Motor neuron (in vitro differentiated cells): Measurements from ENCODE around the gene GAP43. TPM values are rescaled to one million over a fixed set of nuclear protein-coding genes. Genes with fewer than 3 reads are reported as not detected.

ENCODE experiments used
- ATAC-seq, 8 experiments: fragments of 200-7000 bp; cut with Tn5 transposase; replicated peaks in 6 of 8; 2 replicates each; pipeline ENCODE4 v1.8.0; 2021; ENCODE audit warnings: mild to moderate bottlenecking in 8 of 8, moderate library complexity in 8 of 8
- H3K27ac ChIP-seq, 2 donors: fragments of 250-450 bp; sonication (Bioruptor Pico); 2 replicates each; pipeline ENCODE4 v1.9.0; 2021; ENCODE audit warnings: antibody characterized with exemption in 2 of 2, mild to moderate bottlenecking in 2 of 2, moderate library complexity in 1 of 2
- H3K4me1 ChIP-seq, 2 donors: fragments of 250-450 bp; sonication (Bioruptor Pico); replicated peaks in 1 of 2; 2 replicates each; pipeline ENCODE4 v1.6.1; 2021; ENCODE audit warnings: antibody characterized with exemption in 2 of 2, mild to moderate bottlenecking in 2 of 2, moderate library complexity in 1 of 2
- H3K4me3 ChIP-seq, 5 donors: fragments of 250-450 bp; sonication (Bioruptor Pico); 2 replicates each; pipeline ENCODE4 v1.9.0; 2021; ENCODE audit warnings: antibody characterized with exemption in 5 of 5, mild to moderate bottlenecking in 5 of 5, moderate library complexity in 4 of 5
- WGBS, 10 experiments: fragments of 450-650 bp; shearing (Covaris generic); methylation state at CpG; one replicate each; pipeline ENCODE4 v1.0.0; 2022; 5-methylcytosine and 5-hydroxymethylcytosine counted together
- in situ Hi-C, 9 experiments: fragments of 400-800 bp; cut with MboI; loops; one replicate each; pipeline ENCODE4 v1.15.0; 2021; ENCODE audit warnings: low sequenced_read_pairs in 9 of 9, low pct_unique_long_range_greater_than_20kb in 2 of 9; ENCODE audit not compliant: unreplicated experiment in 9 of 9
- total RNA-seq, 8 experiments: library from RNA; unstranded; fragments of 300-600 nt; gene quantifications; 2 replicates each; pipeline versions ENCODE4 v1.2.3 to v1.2.4, GENCODE V29; 2022

Gene GAP43
- total RNA-seq, 8 experiments from 2014 or later, result 0.36 to 813 (median 210) TPM

DNA sequence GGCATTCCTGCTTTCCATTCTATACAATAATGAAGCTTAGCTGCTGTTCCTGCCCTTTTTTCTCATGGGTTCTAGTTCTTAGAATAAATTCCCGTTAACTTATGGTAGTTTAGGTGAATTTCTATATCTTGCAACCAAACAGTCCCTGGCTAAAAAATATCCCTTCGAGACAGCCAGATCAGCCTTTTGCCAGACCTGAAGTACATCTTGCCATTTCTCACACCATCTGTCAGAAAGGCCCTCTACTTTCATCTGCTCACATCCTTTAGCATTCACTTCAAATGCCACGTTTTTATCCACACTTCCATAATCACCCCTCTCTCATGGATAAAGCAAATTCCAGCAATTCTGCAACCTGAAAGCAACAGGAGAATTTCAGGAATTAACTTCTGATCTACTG is 145.4 kb downstream of the GAP43 start:
- ATAC-seq, result no peak
- Histone ChIP-seq H3K4me3 (no peak overlapping the region), H3K27ac (no peak overlapping the region), H3K4me1 (peaks cover 14 to 38% of the 10 kb centered on the region in 2 donors)
- WGBS, 10 experiments, result 57 to 89% (median 82%) methylated on average over 1 to 3 of the region's 3 CpGs; no CpG with 5 or more reads in 3 of the 10 experiments
- in situ Hi-C loops, result no loop called here
